DMS53 treated with DMSO at 0.1 percent for 48 hours (cell line): ENCODE results near the gene LRRC25.
"Not testable (repeated sequence)": the region's sequence is repeated elsewhere in the genome, so short reads cannot be mapped to it uniquely, and the experiment has no call there.

Source experiments
- DNase-seq: peaks from one replicate; lab custom pipeline; 2025; ENCODE audit not compliant: unreplicated experiment; lab: John Stamatoyannopoulos, UW

Gene LRRC25

GRCh38 chr19:18405754-18406153, 8.3 kb upstream of the LRRC25 start:
- DNase-seq, result not testable (repeated sequence)

- DNase-seq, result not testable (repeated sequence)
Measured at GRCh38 chr19:18402455-18403248, 5.2 kb upstream of the LRRC25 start.

- no peak for DNase-seq
Measured at GRCh38 chr19:18401580-18402112, 4.2 kb upstream of the LRRC25 start.

- no peak for DNase-seq
Measured at GRCh38 chr19:18399008-18399407, 1.6 kb upstream of the LRRC25 start.

- no peak for DNase-seq
Measured at GRCh38 chr19:18396471-18397241, 766 bp downstream of the LRRC25 start.

- DNase-seq, result no peak
Measured at GRCh38 chr19:18393836-18394235, 3.6 kb downstream of the LRRC25 start.

- no peak for DNase-seq
Measured at GRCh38 chr19:18392926-18393325, 4.5 kb downstream of the LRRC25 start.

GRCh38 chr19:18392417-18392816, 5.0 kb downstream of the LRRC25 start:
- no peak for DNase-seq

- DNase-seq, result no peak
Measured at GRCh38 chr19:18391509-18392075, 5.8 kb downstream of the LRRC25 start.

GRCh38 chr19:18390065-18390907, 7.1 kb downstream of the LRRC25 start:
- DNase-seq, result no peak

GRCh38 chr19:18389726-18390064, 7.7 kb downstream of the LRRC25 start:
- DNase-seq, result no peak

- no peak for DNase-seq
Measured at GRCh38 chr19:18388960-18389725, 8.3 kb downstream of the LRRC25 start.

- peak; percentile 21 for DNase-seq
Measured at GRCh38 chr19:18388100-18388959, 9.1 kb downstream of the LRRC25 start.

GRCh38 chr19:18386543-18387271, 10.7 kb downstream of the LRRC25 start:
- peak; percentile 25 for DNase-seq

GRCh38 chr19:18385675-18386542, 11.5 kb downstream of the LRRC25 start, which contains the start of gene GDF15:
GDF15 (plus strand) TSS chr19:18386158; CDS start chr19:18386190, 32 bp downstream.
- peak; percentile 69 for DNase-seq

- DNase-seq, result no peak
Measured at GRCh38 chr19:18385359-18385674, 12.1 kb downstream of the LRRC25 start.

- no peak for DNase-seq
Measured at GRCh38 chr19:18384775-18385174, 12.6 kb downstream of the LRRC25 start.

- DNase-seq, result not testable (repeated sequence)
Measured at GRCh38 chr19:18383622-18384021, 13.8 kb downstream of the LRRC25 start.
